ENCODE measurements around the gene ADGRG4.
"Not testable (repeated sequence)": the region's sequence is repeated elsewhere in the genome, so short reads cannot be mapped to it uniquely, and the experiment has no call there.

The ADGRG4 gene

GRCh38 chrX:136300721-136301120 is at the start of gene ADGRG4:
TSS of gene ADGRG4 (plus strand) at chrX:136300963. CDS start at chrX:136308778, 7,815 bp downstream.
- DNase-seq = not testable (repeated sequence)

- peak in 1 of 2 donors; percentile 44 for DNase-seq
Measured at GRCh38 chrX:136251041-136251991, 49.4 kb upstream of the ADGRG4 start, which contains the start of gene MAP7D3. TSS of gene MAP7D3 (minus strand) at chrX:136251400. CDS start at chrX:136251358, 42 bp downstream.

GRCh38 chrX:136255541-136255940 is 45.2 kb upstream of the ADGRG4 start:
- DNase-seq = no peak

- DNase-seq = no peak
Measured at GRCh38 chrX:136256026-136256425, 44.7 kb upstream of the ADGRG4 start.

- DNase-seq = no peak
Measured at GRCh38 chrX:136258951-136259350, 41.8 kb upstream of the ADGRG4 start.

- DNase-seq = no peak
Measured at GRCh38 chrX:136259543-136259942, 41.2 kb upstream of the ADGRG4 start.

GRCh38 chrX:136260776-136261175 is 40.0 kb upstream of the ADGRG4 start:
- DNase-seq = no peak

- DNase-seq = no peak
Measured at GRCh38 chrX:136261321-136261720, 39.4 kb upstream of the ADGRG4 start.

GRCh38 chrX:136262243-136262642 is 38.5 kb upstream of the ADGRG4 start:
- DNase-seq = no peak

- DNase-seq = no peak
Measured at GRCh38 chrX:136262812-136263315, 37.9 kb upstream of the ADGRG4 start.

GRCh38 chrX:136266828-136267227 is 33.9 kb upstream of the ADGRG4 start:
- no peak for DNase-seq

GRCh38 chrX:136268051-136269048 is 32.4 kb upstream of the ADGRG4 start:
- peak in 1 of 2 donors; percentile 22 for DNase-seq

GRCh38 chrX:136269921-136270320 is 30.8 kb upstream of the ADGRG4 start:
- no peak for DNase-seq

- DNase-seq = no peak
Measured at GRCh38 chrX:136271300-136271699, 29.5 kb upstream of the ADGRG4 start.

- no peak for DNase-seq
Measured at GRCh38 chrX:136272325-136272724, 28.4 kb upstream of the ADGRG4 start.

- DNase-seq = no peak
Measured at GRCh38 chrX:136273986-136274385, 26.8 kb upstream of the ADGRG4 start.

GRCh38 chrX:136275553-136275952 is 25.2 kb upstream of the ADGRG4 start:
- no peak for DNase-seq

- DNase-seq = not testable (repeated sequence)
Measured at GRCh38 chrX:136286375-136286774, 14.4 kb upstream of the ADGRG4 start.

- no peak for DNase-seq
Measured at GRCh38 chrX:136291824-136292223, 8.9 kb upstream of the ADGRG4 start.

GRCh38 chrX:136292656-136293055 is 8.1 kb upstream of the ADGRG4 start:
- no peak for DNase-seq

GRCh38 chrX:136295380-136295779 is 5.4 kb upstream of the ADGRG4 start:
- no peak for DNase-seq

- no peak for DNase-seq
Measured at GRCh38 chrX:136303041-136303440, 2.3 kb downstream of the ADGRG4 start.

- no peak for DNase-seq
Measured at GRCh38 chrX:136304493-136304892, 3.7 kb downstream of the ADGRG4 start.

Data from hippocampal formation (tissue), 2 donors.